Measurements from ENCODE around the gene PURB. TPM values are rescaled to one million over a fixed set of nuclear protein-coding genes. Genes with fewer than 3 reads are reported as not detected.
"Not testable (repeated sequence)": the region's sequence is repeated elsewhere in the genome, so short reads cannot be mapped to it uniquely, and the experiment has no call there.

Gene PURB
- total RNA-seq = 10 to 100 TPM; 28.5 to 36.0 (median 33.7) TPM
- 32.0 TPM for total RNA-seq (2013)

GRCh38 chr7:44885394-44886317 lies at the start of gene PURB:
Gene PURB (minus strand): TSS chr7:44885530. CDS start chr7:44885348, 182 bp downstream.
- peaks cover 35% of the 10 kb centered on the region for H3K4me1 ChIP-seq (ENCODE audit: control insufficient read depth, insufficient read depth, low read length)
- H3K27me3 Mint-ChIP-seq (ENCODE audit: low read depth in 2 of 2) = no peaks in the 10 kb centered on the region
- peaks cover 34 to 45% of the 10 kb centered on the region in 2 donors for H3K4me1 Mint-ChIP-seq

DNA sequence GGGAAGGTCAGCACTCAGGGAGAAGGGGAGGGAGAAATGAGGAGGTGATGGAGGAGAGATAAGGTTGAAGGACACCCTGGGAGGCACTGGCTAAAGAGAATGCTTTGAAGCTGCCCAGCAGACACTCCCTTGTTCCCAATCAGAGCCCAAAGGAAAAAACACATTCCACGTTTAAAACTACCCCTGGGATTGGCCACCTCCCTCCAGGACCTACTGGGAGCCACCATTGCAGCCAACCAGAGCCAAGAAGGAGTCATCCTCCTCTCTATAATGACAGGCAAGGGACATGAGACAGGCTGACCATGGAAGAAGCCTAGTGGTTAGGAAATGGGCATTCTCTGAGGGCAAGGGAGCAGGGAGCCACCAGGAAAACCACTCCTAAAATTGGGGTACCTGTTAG lies 49.7 kb upstream of the PURB start:
- no peak for DNase-seq
- no peaks in the 10 kb centered on the region for H3K36me3 ChIP-seq (ENCODE audit: control insufficient read depth, insufficient read depth, low read length)
- H3K9me3 Mint-ChIP-seq = no peaks in the 10 kb centered on the region
- no peak overlapping the region for H3K27ac Mint-ChIP-seq
- H3K4me1 ChIP-seq (ENCODE audit: control insufficient read depth, insufficient read depth, low read length) = no peaks in the 10 kb centered on the region
- H3K27me3 ChIP-seq (ENCODE audit: control insufficient read depth, insufficient read depth, low read length) = no peaks in the 10 kb centered on the region
- H3K4me3 ChIP-seq (ENCODE audit: low read length) = no peak overlapping the region
- no peaks in the 10 kb centered on the region for H3K9me3 ChIP-seq (ENCODE audit: control insufficient read depth, insufficient read depth, low read length)
- H3K27ac ChIP-seq (ENCODE audit: low read length) = no peak overlapping the region
- no peak overlapping the region for H3K4me3 Mint-ChIP-seq
- peaks cover 4 to 14% of the 10 kb centered on the region in 2 donors for H3K27me3 Mint-ChIP-seq (ENCODE audit: low read depth in 2 of 2)
- ATAC-seq = no peak
- no peaks in the 10 kb centered on the region for H3K4me1 Mint-ChIP-seq
- no peaks in the 10 kb centered on the region for H3K36me3 Mint-ChIP-seq
- WGBS (ENCODE audit: insufficient coverage) = 63% methylated on average over 1 of the region's 1 CpG
- intact Hi-C loops (cut with micrococcal nuclease) = no loop called here
- TF ChIP-seq, protein P1, sequence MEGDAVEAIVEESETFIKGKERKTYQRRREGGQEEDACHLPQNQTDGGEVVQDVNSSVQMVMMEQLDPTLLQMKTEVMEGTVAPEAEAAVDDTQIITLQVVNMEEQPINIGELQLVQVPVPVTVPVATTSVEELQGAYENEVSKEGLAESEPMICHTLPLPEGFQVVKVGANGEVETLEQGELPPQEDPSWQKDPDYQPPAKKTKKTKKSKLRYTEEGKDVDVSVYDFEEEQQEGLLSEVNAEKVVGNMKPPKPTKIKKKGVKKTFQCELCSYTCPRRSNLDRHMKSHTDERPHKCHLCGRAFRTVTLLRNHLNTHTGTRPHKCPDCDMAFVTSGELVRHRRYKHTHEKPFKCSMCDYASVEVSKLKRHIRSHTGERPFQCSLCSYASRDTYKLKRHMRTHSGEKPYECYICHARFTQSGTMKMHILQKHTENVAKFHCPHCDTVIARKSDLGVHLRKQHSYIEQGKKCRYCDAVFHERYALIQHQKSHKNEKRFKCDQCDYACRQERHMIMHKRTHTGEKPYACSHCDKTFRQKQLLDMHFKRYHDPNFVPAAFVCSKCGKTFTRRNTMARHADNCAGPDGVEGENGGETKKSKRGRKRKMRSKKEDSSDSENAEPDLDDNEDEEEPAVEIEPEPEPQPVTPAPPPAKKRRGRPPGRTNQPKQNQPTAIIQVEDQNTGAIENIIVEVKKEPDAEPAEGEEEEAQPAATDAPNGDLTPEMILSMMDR (IDR thresholded peaks at IDR 0.05) = no peak

More at GRCh38 chr7:44885394-44886317, at the start of gene PURB:
- Histone ChIP-seq H3K9me3 (ENCODE audit: control insufficient read depth, insufficient read depth, low read length) (peaks cover 10% of the 10 kb centered on the region), H3K27ac (ENCODE audit: low read length) (peak within 1 kb of the TSS; percentile 97), H3K4me3 (ENCODE audit: low read length) (peak within 1 kb of the TSS; percentile 75), H3K36me3 (ENCODE audit: control insufficient read depth, insufficient read depth, low read length) (peaks cover 10% of the 10 kb centered on the region), H3K27me3 (ENCODE audit: control insufficient read depth, insufficient read depth, low read length) (no peaks in the 10 kb centered on the region)
- peaks cover 0 to 3% of the 10 kb centered on the region in 2 donors for H3K9me3 Mint-ChIP-seq
- H3K36me3 Mint-ChIP-seq = no peaks in the 10 kb centered on the region
- ATAC-seq (peak; percentile 83 to 94 (median 86)), DNase-seq (peak; percentile 98 to 99)
- TF ChIP-seq, protein P1 (IDR thresholded peaks at IDR 0.05) = no peak
- under 1% methylated on average over 72 of the region's 72 CpGs for WGBS (ENCODE audit: insufficient coverage)
- H3K27ac Mint-ChIP-seq = peak within 1 kb of the TSS; percentile 100
- H3K4me3 Mint-ChIP-seq = peak within 1 kb of the TSS; percentile 99
- intact Hi-C loops (cut with micrococcal nuclease) = loop anchor here (1.0 to 10.0 kb wide), 6 partner anchors 37 to 1301 kb away; partner anchors contain the start of genes H2AZ2, OGDH, STK17A and TBRG4

DNA sequence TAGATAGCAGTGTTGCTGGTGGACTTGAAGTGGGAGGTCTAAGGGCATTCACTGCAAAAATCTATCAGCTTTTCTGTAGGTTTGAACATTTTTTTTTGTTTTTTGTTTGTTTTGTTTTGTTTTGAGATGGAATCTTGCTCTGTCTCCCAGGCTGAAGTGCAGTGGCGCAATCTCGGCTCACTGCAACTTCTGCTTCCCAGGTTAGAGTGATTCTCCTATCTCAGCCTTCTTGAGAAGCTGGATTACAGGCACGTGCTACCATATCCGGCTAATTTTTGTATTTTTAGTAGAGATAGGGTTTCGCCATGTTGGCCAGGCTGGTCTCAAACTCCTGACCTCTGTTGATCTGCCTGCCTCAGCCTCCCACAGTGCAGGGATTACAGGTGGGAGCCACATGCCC lies 49.2 kb upstream of the PURB start:
- H3K27me3 ChIP-seq (ENCODE audit: control insufficient read depth, insufficient read depth, low read length); H3K4me1 Mint-ChIP-seq; H3K4me3 Mint-ChIP-seq; H3K9me3 ChIP-seq (ENCODE audit: control insufficient read depth, insufficient read depth, low read length); intact Hi-C loops (cut with micrococcal nuclease); H3K36me3 Mint-ChIP-seq; H3K27ac ChIP-seq (ENCODE audit: low read length); ATAC-seq; H3K27ac Mint-ChIP-seq; H3K4me1 ChIP-seq (ENCODE audit: control insufficient read depth, insufficient read depth, low read length); H3K9me3 Mint-ChIP-seq; H3K36me3 ChIP-seq (ENCODE audit: control insufficient read depth, insufficient read depth, low read length); H3K4me3 ChIP-seq (ENCODE audit: low read length); DNase-seq: not testable (repeated sequence)
- H3K27me3 Mint-ChIP-seq (ENCODE audit: low read depth in 2 of 2) = peaks cover 7 to 14% of the 10 kb centered on the region in 2 donors
- 92% methylated on average over 5 of the region's 5 CpGs for WGBS (ENCODE audit: insufficient coverage)

DNA sequence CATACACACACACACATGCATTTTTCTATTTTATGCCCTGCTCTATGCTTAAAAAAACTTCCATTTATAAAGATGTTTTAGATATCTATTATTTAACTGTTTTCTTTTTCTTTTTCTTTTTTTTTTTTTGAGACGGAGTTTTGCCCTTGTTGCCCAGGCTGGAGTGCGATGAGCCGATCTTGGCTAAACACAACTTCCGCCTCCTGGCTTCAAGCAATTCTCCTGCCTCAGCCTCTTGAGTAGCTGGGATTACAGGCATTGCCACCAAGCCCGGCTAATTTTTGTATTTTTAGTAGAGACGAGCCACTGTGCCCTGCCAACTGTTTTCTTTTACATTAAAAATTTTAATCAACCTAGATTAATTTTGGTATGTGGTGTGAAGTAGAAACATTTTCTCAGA lies 45.6 kb upstream of the PURB start:
- no peaks in the 10 kb centered on the region for H3K36me3 ChIP-seq (ENCODE audit: control insufficient read depth, insufficient read depth, low read length)
- no peak for ATAC-seq
- H3K36me3 Mint-ChIP-seq = no peaks in the 10 kb centered on the region
- H3K4me1 ChIP-seq (ENCODE audit: control insufficient read depth, insufficient read depth, low read length) = no peaks in the 10 kb centered on the region
- H3K27ac Mint-ChIP-seq = no peak overlapping the region
- H3K27me3 ChIP-seq (ENCODE audit: control insufficient read depth, insufficient read depth, low read length) = no peaks in the 10 kb centered on the region
- no peak for DNase-seq
- H3K27me3 Mint-ChIP-seq (ENCODE audit: low read depth in 2 of 2) = peaks cover 5 to 15% of the 10 kb centered on the region in 2 donors
- no peak overlapping the region for H3K4me3 ChIP-seq (ENCODE audit: low read length)
- no peak overlapping the region for H3K27ac ChIP-seq (ENCODE audit: low read length)
- no peaks in the 10 kb centered on the region for H3K4me1 Mint-ChIP-seq
- no peak overlapping the region for H3K4me3 Mint-ChIP-seq
- H3K9me3 ChIP-seq (ENCODE audit: control insufficient read depth, insufficient read depth, low read length) = no peaks in the 10 kb centered on the region
- intact Hi-C loops (cut with micrococcal nuclease) = no loop called here
- 92% methylated on average over 5 of the region's 6 CpGs for WGBS (ENCODE audit: insufficient coverage)
- TF ChIP-seq, protein P1 (IDR thresholded peaks at IDR 0.05) = no peak
- H3K9me3 Mint-ChIP-seq = no peaks in the 10 kb centered on the region

All from natural killer cell (primary cell).